Lung (tissue), 12 donors: ENCODE results near the gene PNLIPRP1. TPM values are rescaled to one million over a fixed set of nuclear protein-coding genes. Genes with fewer than 3 reads are reported as not detected.
A peak's percentile ranks its signal among the peaks of the same experiment; 100 is the strongest.

Experiments
- ATAC-seq: fragments of 200-7000 bp; cut with Tn5 transposase; one replicate; pipeline ENCODE4 v1.9.1; 2020; ENCODE audit warnings: moderate number of reproducible peaks; ENCODE audit not compliant: insufficient read depth, low FRiP score
- DNase-seq, 3 donors: peaks; one replicate each; pipeline ENCODE4 v3.0.0-alpha.2; 2013 to 2017
- H3K27ac ChIP-seq, 2 donors: one replicate each; pipeline ENCODE4 v1.5.1; 2013; ENCODE audit warnings: mild to moderate bottlenecking in 2 of 2, moderate library complexity in 2 of 2, control low read depth in 1 of 2, inconsistent platforms in 1 of 2, low read depth in 1 of 2, low read length in 1 of 2
- H3K27me3 ChIP-seq, 3 donors: one replicate each; pipeline ENCODE4 v1.5.1; 2013; ENCODE audit warnings: low read length in 2 of 3; ENCODE audit not compliant: control insufficient read depth in 3 of 3, insufficient read depth in 3 of 3
- H3K36me3 ChIP-seq, 4 donors: one replicate each; pipeline ENCODE4 v1.5.1; 2013; ENCODE audit warnings: low read length in 4 of 4, mild to moderate bottlenecking in 1 of 4, moderate library complexity in 1 of 4; ENCODE audit not compliant: control insufficient read depth in 4 of 4, insufficient read depth in 4 of 4
- H3K4me1 ChIP-seq, 5 donors: one replicate each; pipeline ENCODE4 v1.5.1; 2013; ENCODE audit warnings: low read length in 5 of 5, mild to moderate bottlenecking in 2 of 5, moderate library complexity in 1 of 5; ENCODE audit not compliant: control insufficient read depth in 5 of 5, insufficient read depth in 5 of 5
- H3K4me3 ChIP-seq: one replicate; pipeline ENCODE4 v1.5.1; 2013; ENCODE audit warnings: mild to moderate bottlenecking, control low read depth, moderate library complexity
- H3K9ac ChIP-seq, 2 donors: one replicate each; pipeline ENCODE4 v1.5.1; 2013; ENCODE audit warnings: low read length in 2 of 2, control low read depth in 1 of 2; ENCODE audit not compliant: insufficient read depth in 1 of 2
- H3K9me3 ChIP-seq, 4 donors: one replicate each; pipeline ENCODE4 v1.5.1; 2013; ENCODE audit warnings: low read length in 3 of 4, mild to moderate bottlenecking in 1 of 4, moderate library complexity in 1 of 4; ENCODE audit not compliant: control insufficient read depth in 4 of 4, insufficient read depth in 3 of 4
- WGBS, 2 donors: extraction: QIAGEN DNeasy Blood & Tissue Kit; methylation state at CpG; one replicate each; pipeline ENCODE4 v1.1.7; 2013; 5-methylcytosine and 5-hydroxymethylcytosine counted together
- polyA plus RNA-seq, 2 donors: library from polyadenylated mRNA; stranded (reverse); fragments of 200-250 nt; gene quantifications; one replicate each; pipeline ENCODE4 v1.2.1, GENCODE V29; 2013
- total RNA-seq, 2 donors: library from RNA; depleted of rRNA in 1 of 2; stranded (reverse); fragments of >200 nt in 1 of 2; gene quantifications; one replicate each; pipeline ENCODE4 v1.2.1, GENCODE V29; 2014 to 2021
- TF ChIP-seq, protein P1 (sequence below): IDR thresholded peaks from 2 replicates; pipeline ENCODE4 v1.5.1; 2012; ENCODE audit warnings: mild to moderate bottlenecking; ENCODE audit errors: control extremely low read depth, extremely low read depth
- donor health status: control.
- donor health status: control.
- donor health status: Bipolar disorder and iron deficiency.
- donor health status: healthy.
- donor health status: DM: yes; HTN: yes; CAD: no.

PNLIPRP1 gene
- total and polyA plus RNA-seq, 4 donors = 0.26 to 1.4 TPM; not detected in 2

DNA sequence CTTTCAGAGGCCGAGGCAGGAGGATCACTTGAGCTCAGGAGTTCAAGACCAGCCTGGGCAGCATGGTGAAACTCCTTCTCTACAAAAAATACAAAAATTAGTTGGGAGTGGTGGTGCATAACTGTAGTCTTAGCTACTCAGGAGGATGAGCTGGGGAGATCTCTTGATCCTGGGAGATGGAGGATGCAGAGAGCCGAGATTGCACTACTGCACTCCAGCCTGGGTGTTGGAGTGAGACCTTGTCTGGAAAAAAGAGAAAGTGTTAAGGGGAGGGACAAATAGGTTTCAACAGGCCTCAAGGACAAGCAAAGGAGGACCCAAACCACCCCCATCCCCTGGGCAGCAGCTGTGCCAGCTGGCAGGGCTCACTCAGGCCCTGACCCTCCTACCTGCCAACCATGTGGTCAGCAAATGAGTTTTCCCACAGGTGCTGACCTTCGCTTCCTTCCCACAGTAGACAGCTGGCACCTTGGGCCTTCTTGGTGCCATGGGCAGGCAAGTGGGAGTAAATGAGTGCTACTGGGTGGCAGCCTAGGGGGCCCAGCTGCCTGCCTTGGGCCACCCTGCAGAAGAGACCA, 24.5 kb downstream of the PNLIPRP1 start:
- no peak overlapping the region for H3K27ac ChIP-seq
- no peak overlapping the region for H3K4me3 ChIP-seq
- peaks cover 0 to 9% (median 0%) of the 10 kb centered on the region in 4 donors for H3K9me3 ChIP-seq
- H3K4me1 ChIP-seq = no peaks in the 10 kb centered on the region
- 89 to 93% methylated on average over 3 of the region's 3 CpGs for WGBS, 2 donors
- no peak overlapping the region for H3K9ac ChIP-seq
- no peaks in the 10 kb centered on the region for H3K27me3 ChIP-seq
- TF ChIP-seq, protein P1, sequence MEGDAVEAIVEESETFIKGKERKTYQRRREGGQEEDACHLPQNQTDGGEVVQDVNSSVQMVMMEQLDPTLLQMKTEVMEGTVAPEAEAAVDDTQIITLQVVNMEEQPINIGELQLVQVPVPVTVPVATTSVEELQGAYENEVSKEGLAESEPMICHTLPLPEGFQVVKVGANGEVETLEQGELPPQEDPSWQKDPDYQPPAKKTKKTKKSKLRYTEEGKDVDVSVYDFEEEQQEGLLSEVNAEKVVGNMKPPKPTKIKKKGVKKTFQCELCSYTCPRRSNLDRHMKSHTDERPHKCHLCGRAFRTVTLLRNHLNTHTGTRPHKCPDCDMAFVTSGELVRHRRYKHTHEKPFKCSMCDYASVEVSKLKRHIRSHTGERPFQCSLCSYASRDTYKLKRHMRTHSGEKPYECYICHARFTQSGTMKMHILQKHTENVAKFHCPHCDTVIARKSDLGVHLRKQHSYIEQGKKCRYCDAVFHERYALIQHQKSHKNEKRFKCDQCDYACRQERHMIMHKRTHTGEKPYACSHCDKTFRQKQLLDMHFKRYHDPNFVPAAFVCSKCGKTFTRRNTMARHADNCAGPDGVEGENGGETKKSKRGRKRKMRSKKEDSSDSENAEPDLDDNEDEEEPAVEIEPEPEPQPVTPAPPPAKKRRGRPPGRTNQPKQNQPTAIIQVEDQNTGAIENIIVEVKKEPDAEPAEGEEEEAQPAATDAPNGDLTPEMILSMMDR = no peak
- ATAC-seq (no peak), DNase-seq (no peak)
- H3K36me3 ChIP-seq = no peaks in the 10 kb centered on the region

DNA sequence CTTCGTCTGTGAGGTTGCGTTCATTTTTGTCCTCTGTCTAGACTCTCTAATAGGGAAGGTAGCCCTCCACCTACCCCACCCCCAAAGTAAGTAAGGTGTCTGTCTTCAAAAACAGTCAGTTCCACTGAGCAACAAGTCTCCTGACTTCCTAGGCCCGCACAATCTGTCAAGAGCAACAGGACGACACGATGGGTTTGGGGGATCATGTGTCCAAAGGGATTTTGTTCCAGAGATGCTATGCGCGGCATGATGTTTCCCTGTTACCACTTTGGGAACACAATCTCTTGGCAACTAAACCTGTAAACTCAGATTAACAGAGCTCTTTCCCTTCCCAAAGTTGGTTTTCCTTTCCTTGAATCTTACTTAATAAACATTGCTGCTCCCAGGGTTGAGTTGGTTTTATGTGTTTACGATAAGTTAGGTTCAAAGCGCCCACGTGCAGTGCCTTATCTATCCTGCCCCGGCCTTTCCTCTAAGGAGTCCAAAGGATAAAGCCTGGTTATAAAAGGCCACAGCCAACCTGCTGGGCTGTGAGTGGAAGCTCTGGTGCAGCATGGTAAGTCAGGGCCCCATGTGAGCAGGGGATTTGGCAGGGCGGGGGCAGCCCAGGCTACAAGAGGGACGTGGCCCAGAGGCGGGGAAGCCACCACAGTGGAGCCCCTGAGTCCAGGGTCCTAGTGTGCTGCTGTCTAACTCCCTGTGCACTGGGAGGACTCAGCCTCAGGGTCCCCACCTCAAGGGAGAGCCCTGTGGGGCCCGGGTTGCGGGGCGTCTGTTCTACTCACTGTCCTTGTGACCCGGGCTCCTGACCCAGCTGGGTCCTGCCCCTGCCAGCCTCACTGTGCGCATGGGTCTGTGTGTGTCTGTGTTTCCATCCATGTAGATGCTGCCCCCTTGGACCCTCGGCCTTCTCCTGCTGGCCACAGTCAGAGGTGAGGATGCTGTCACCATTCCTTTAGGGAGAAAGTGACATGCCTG, 30.0 kb downstream of the PNLIPRP1 start, which contains the start of gene PNLIPRP2:
PNLIPRP2 (plus strand) TSS at position 531 of the 978 bp plus-strand sequence.
- no peak within 1 kb of the TSS for H3K27ac ChIP-seq
- no peak within 1 kb of the TSS for H3K9ac ChIP-seq
- no peak within 1 kb of the TSS for H3K4me3 ChIP-seq
- no peak for DNase-seq
- peak; percentile 4 for ATAC-seq
- no peaks in the 10 kb centered on the region for H3K4me1 ChIP-seq
- WGBS, 2 donors = 78 to 84% methylated on average over 20 of the region's 20 CpGs
- no peaks in the 10 kb centered on the region for H3K27me3 ChIP-seq
- TF ChIP-seq, protein P1 = no peak
- peaks cover 0 to 2% (median 0%) of the 10 kb centered on the region in 4 donors for H3K9me3 ChIP-seq
- no peaks in the 10 kb centered on the region for H3K36me3 ChIP-seq

DNA sequence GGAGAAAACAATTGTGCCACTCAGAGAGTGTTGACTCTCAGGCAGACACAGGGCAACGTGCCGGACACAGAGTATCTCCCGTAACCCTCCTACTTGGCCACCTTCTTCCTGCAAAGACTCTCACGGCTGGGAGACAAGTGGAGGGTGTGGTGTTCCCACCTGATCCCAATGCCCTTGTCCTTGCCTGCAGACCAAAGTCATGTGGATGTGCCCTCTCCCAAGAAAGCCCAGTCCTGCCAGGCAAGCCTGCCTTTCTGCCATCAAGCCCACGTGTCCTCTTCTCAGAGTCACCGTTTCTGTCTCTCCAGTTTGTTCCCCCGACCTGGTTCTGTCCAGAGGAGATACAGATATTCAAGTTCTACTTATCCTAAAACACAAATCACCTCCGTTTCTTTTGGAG, 30.7 kb downstream of the PNLIPRP1 start:
- Histone ChIP-seq H3K4me3 (no peak overlapping the region), H3K27me3 (peaks cover 0 to 6% (median 3%) of the 10 kb centered on the region in 3 donors), H3K9me3 (peaks cover 0 to 2% (median 0%) of the 10 kb centered on the region in 4 donors), H3K36me3 (no peaks in the 10 kb centered on the region), H3K27ac (no peak overlapping the region), H3K4me1 (no peaks in the 10 kb centered on the region), H3K9ac (no peak overlapping the region)
- no peak for ATAC-seq
- 76 to 87% methylated on average over 8 of the region's 8 CpGs for WGBS, 2 donors
- DNase-seq = no peak
- TF ChIP-seq, protein P1 = no peak
